ENCODE data around the gene ROBO1.
A peak's percentile ranks its signal among the peaks of the same experiment; 100 is the strongest.

The ROBO1 gene

DNA sequence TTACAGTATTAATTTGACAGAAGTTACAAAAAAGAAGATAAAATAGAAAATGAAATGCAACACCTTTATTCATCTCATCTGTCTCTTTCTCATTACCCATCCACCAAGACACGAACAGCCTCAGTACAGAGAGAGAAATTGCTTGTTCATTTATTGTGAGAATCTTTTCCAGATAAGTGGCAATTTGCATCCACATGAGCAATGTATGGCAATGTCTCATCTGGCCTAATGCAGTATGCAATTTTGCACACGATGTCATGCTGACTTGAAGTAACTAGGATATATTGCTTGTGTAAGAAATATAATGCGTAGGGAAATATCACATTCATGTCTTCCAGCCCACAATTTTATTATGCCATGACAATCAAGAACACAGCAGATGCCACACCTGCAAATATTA, 866.9 kb downstream of the ROBO1 start:
- TF ChIP-seq L3MBTL2 (conservative IDR thresholded peaks at IDR 0.05) (no peak), HDGF (IDR thresholded peaks at IDR 0.05; ENCODE audit: borderline replicate concordance) (no peak), FOXM1 (IDR thresholded peaks at IDR 0.05; ENCODE audit: borderline replicate concordance) (no peak), LEF1 (IDR thresholded peaks at IDR 0.05; ENCODE audit: borderline replicate concordance) (no peak), FOXA1 (IDR thresholded peaks at IDR 0.05) (no peak)
- ChIA-PET POLR2A (no interaction called here), CTCF (no interaction called here)
- no peak for DNase-seq (ENCODE audit: extremely low spot score)

DNA sequence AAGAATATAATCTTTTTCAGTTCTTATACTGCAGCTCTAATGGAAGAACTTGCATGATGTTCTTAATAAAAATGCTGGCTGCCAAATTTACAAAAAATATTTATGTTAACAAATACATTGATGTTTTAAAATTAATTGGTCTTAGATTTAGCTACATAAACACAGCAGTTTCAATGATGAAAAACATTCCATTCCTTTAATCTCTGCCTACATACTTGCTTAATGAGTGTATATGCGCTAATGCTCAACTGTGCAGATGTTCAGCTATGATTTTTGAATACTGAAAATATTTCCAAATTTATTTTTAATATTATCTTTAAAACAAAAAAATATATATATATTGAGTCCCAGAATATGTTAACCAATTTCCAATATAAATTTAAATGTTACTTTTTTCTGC, 867.4 kb downstream of the ROBO1 start:
- DNase-seq (ENCODE audit: extremely low spot score), result no peak
- ChIA-PET POLR2A (no interaction called here), CTCF (no interaction called here)
- TF ChIP-seq TARDBP (IDR thresholded peaks at IDR 0.05) (no peak), ZNF384 (IDR thresholded peaks at IDR 0.05) (no peak), SUZ12 (IDR thresholded peaks at IDR 0.05) (no peak), CTBP1 (IDR thresholded peaks at IDR 0.05; ENCODE audit: borderline replicate concordance) (no peak), NFRKB (IDR thresholded peaks at IDR 0.05) (no peak), HDGF (IDR thresholded peaks at IDR 0.05; ENCODE audit: borderline replicate concordance) (no peak), FOXA1 (IDR thresholded peaks at IDR 0.05) (no peak), ELF4 (IDR thresholded peaks at IDR 0.05) (no peak)
- TF ChIP-seq, protein P1, sequence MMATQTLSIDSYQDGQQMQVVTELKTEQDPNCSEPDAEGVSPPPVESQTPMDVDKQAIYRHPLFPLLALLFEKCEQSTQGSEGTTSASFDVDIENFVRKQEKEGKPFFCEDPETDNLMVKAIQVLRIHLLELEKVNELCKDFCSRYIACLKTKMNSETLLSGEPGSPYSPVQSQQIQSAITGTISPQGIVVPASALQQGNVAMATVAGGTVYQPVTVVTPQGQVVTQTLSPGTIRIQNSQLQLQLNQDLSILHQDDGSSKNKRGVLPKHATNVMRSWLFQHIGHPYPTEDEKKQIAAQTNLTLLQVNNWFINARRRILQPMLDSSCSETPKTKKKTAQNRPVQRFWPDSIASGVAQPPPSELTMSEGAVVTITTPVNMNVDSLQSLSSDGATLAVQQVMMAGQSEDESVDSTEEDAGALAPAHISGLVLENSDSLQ (IDR thresholded peaks at IDR 0.05), result no peak

DNA sequence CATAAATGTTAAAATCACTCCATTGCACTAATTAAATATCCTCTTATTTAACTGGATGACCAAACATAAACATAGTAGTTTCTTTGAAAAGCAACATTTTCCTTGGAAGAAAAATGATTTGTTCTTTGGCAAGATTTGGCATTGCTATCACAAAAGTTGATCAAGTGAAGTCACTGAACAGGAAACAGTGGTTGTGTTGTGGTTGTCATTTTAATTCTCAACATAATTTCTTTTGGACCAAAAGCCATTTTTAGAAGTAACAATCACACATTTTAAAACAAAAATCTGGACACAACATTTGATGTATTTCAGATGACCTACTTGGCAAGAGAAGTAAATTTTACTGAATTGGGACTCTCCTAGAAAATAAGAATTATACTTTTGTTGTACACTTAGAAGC, 872.3 kb downstream of the ROBO1 start:
- TF ChIP-seq SUZ12 (IDR thresholded peaks at IDR 0.05), result no peak
- no peak for TF ChIP-seq L3MBTL2 (conservative IDR thresholded peaks at IDR 0.05)
- no peak for TF ChIP-seq SP1 (IDR thresholded peaks at IDR 0.05)
- no peak for TF ChIP-seq CTBP1 (IDR thresholded peaks at IDR 0.05; ENCODE audit: borderline replicate concordance)
- no peak for TF ChIP-seq ZNF384 (IDR thresholded peaks at IDR 0.05)
- no peak for TF ChIP-seq NFRKB (IDR thresholded peaks at IDR 0.05)
- no peak for TF ChIP-seq FOXK2 (IDR thresholded peaks at IDR 0.05)
- TF ChIP-seq BHLHE40 (IDR thresholded peaks at IDR 0.05; ENCODE audit: borderline replicate concordance), result no peak
- no peak for TF ChIP-seq FOXM1 (IDR thresholded peaks at IDR 0.05; ENCODE audit: borderline replicate concordance)
- TF ChIP-seq ELF4 (IDR thresholded peaks at IDR 0.05), result no peak
- ChIA-PET CTCF (no interaction called here), POLR2A (no interaction called here)
- no peak for DNase-seq (ENCODE audit: extremely low spot score)

DNA sequence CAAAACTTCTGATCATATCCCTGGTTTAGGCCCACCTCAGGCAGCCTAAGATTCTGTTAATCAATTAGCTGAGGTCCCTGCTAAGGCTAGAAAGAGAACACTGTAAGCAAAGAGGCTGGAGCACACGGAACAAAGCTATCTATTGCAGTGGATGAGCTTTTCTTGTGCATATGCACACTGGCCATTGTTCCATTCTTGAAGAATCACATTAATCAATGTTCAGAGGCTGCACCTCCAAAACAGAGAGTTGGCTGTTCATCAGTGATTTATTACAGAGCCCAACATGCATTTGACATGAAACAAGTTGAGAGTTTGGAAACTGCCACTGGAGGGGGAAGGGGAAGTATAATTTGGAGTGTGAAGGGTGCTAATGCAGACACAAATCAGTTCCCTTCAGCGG, 873.0 kb downstream of the ROBO1 start:
- ChIA-PET CTCF (no interaction called here), POLR2A (no interaction called here)
- TF ChIP-seq TARDBP (IDR thresholded peaks at IDR 0.05), result no peak
- no peak for TF ChIP-seq SUZ12 (IDR thresholded peaks at IDR 0.05)
- TF ChIP-seq, protein P1 (IDR thresholded peaks at IDR 0.05), result peak; percentile 57
- no peak for TF ChIP-seq SP1 (IDR thresholded peaks at IDR 0.05)
- TF ChIP-seq NFRKB (IDR thresholded peaks at IDR 0.05), result no peak
- TF ChIP-seq BHLHE40 (IDR thresholded peaks at IDR 0.05; ENCODE audit: borderline replicate concordance), result no peak
- DNase-seq (ENCODE audit: extremely low spot score), result no peak

DNA sequence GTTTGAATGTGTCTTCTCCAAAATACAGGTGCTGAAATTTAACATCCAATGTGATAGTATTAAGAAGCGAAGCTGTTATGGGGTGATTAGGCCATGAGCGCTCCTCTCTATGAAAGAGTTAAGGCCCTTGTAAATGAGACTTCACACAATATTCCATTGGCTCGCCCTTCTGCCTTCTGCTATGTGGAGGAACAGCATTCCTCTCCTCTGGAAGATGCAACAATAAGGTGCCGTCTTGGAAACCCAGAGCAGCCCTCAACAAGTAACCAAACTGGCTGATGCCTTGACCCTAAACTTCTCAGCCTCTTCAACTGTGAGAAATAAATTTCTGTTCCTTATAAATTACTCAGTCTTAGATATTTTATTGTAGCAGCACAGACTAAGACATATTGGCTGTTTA, 874.6 kb downstream of the ROBO1 start:
- POLR2A ChIA-PET, result no interaction called here
- TF ChIP-seq LEF1 (IDR thresholded peaks at IDR 0.05; ENCODE audit: borderline replicate concordance) (no peak), NFRKB (IDR thresholded peaks at IDR 0.05) (no peak), SP1 (IDR thresholded peaks at IDR 0.05) (no peak), TARDBP (IDR thresholded peaks at IDR 0.05) (no peak)
- no peak for DNase-seq (ENCODE audit: extremely low spot score)
- CTCF ChIA-PET, result no interaction called here

DNA sequence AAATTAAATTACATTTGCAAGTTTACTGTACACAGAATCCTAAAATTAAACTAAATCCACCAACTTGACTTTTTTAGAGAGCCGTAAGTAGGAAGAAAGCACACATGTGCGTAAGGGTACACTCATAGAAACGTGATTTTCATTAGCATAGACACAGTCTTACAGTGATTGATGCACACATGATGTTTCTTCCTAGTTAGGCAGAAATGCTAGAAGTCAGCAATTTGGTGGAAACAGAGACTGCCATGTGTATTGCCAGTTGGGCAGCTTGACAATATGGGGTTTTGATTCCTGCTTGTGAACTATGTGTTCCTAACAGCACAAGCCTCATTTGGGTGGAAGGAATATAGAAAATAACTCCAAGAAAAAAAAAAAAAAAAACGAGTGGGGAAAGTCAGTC, 878.5 kb downstream of the ROBO1 start:
- CTCF ChIA-PET, result no interaction called here
- DNase-seq (ENCODE audit: extremely low spot score), result no peak
- POLR2A ChIA-PET, result no interaction called here
- TF ChIP-seq L3MBTL2 (conservative IDR thresholded peaks at IDR 0.05) (no peak), NFRKB (IDR thresholded peaks at IDR 0.05) (no peak)
- TF ChIP-seq, protein P1 (IDR thresholded peaks at IDR 0.05), result peak; percentile 59

DNA sequence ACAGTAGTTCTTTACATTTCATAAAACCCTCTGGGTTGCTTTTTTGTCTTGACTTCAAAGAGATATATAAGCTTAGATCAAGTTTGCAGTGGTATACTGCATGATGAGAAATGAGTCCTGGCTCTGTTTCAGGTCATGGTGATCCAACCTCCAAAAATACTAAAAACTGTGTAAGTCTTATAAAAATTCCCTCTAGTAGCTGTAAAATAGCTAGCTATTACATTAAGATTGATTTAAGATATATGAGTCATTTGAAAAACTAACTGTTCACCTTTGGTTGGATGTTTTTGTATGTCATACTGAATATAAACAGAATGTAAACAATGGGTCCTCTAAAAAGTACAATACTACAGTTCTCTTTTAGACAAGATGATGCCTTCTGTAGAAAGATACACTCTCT, 879.2 kb downstream of the ROBO1 start:
- no peak for DNase-seq (ENCODE audit: extremely low spot score)
- POLR2A ChIA-PET, result no interaction called here
- TF ChIP-seq BHLHE40 (IDR thresholded peaks at IDR 0.05; ENCODE audit: borderline replicate concordance) (no peak), L3MBTL2 (conservative IDR thresholded peaks at IDR 0.05) (no peak), NFRKB (IDR thresholded peaks at IDR 0.05) (no peak), CTBP1 (IDR thresholded peaks at IDR 0.05; ENCODE audit: borderline replicate concordance) (no peak), FOXK2 (IDR thresholded peaks at IDR 0.05) (no peak), ELF4 (IDR thresholded peaks at IDR 0.05) (no peak), SUZ12 (IDR thresholded peaks at IDR 0.05) (no peak), SP1 (IDR thresholded peaks at IDR 0.05) (no peak), HDGF (IDR thresholded peaks at IDR 0.05; ENCODE audit: borderline replicate concordance) (no peak), ZNF384 (IDR thresholded peaks at IDR 0.05) (no peak)
- CTCF ChIA-PET, result no interaction called here

DNA sequence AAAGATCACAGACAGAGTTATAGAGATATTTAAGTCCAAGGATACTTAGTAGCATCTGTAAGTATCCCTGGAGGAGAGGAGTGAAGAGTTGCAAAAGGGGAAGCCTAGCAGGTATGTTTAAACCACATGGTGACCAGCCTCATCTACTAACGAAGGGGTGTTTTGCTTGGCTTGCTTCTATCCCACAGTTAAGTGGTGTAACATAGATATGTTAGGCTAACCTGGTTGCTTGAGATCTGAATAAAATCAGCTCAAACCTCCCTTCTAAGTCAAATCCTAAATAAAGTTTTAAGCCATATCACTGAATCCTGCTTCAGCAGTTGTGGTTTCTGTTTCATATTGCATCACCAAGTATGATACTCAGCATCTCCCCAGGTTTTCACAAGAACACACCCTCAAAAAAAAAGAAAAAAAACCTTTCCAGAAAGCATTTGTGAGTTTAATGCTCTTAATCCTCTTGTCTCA, 880.2 kb downstream of the ROBO1 start:
- DNase-seq (ENCODE audit: extremely low spot score), result no peak
- CTCF ChIA-PET, result no interaction called here
- TF ChIP-seq HDGF (IDR thresholded peaks at IDR 0.05; ENCODE audit: borderline replicate concordance) (no peak), ELF4 (IDR thresholded peaks at IDR 0.05) (no peak), BHLHE40 (IDR thresholded peaks at IDR 0.05; ENCODE audit: borderline replicate concordance) (no peak), FOXK2 (IDR thresholded peaks at IDR 0.05) (no peak)
- POLR2A ChIA-PET, result no interaction called here
